B cell (primary cell): ENCODE results near the gene HOXB7. TPM values are rescaled to one million over a fixed set of nuclear protein-coding genes. Genes with fewer than 3 reads are reported as not detected.

ENCODE experiments used
- ATAC-seq: fragments of 200-7000 bp; cut with Tn5 transposase; one replicate; pipeline ENCODE4 v1.10.0; 2021; ENCODE audit warnings: low read depth, mild to moderate bottlenecking, moderate number of reproducible peaks, moderate library complexity
- CTCF ChIA-PET: fragments of 350-600 bp; sonication (Branson Sonifier 250); formaldehyde crosslinking; loops from one replicate; lab custom pipeline; 2021; ENCODE audit warnings: antibody characterized with exemption, inconsistent platforms; lab: Charles Lee
- POLR2A ChIA-PET: fragments of 350-600 bp; sonication (Branson Sonifier 250); formaldehyde crosslinking; loops from one replicate; lab custom pipeline; 2021; ENCODE audit warnings: antibody characterized with exemption; lab: Charles Lee
- DNase-seq: peaks from one replicate; pipeline ENCODE4 v3.0.0; 2013
- H2AFZ ChIP-seq: 2 replicates; pipeline ENCODE4 v1.6.1; 2012; ENCODE audit warnings: mild to moderate bottlenecking, low read depth, low read length; ENCODE audit not compliant: insufficient read depth, poor library complexity, severe bottlenecking
- H3K27ac ChIP-seq, 2 donors: 1 replicate in 1 of 2; 2 replicates in 1 of 2; pipeline ENCODE4 v1.5.1; 2012 to 2013; ENCODE audit warnings: low read length in 2 of 2, mild to moderate bottlenecking in 2 of 2, moderate library complexity in 1 of 2
- H3K27me3 ChIP-seq, 4 experiments: fragments of 200-600 bp in 1 of 4; sonication (generic) in 1 of 4; replicated peaks in 1 of 4; 1 replicate in 2 of 4; 2 replicates in 2 of 4; pipeline versions ENCODE4 v1.6.1 to v1.7.0; 2013 to 2016; ENCODE audit warnings: low read length in 3 of 4, mild to moderate bottlenecking in 2 of 4, mixed read lengths in 1 of 4, moderate library complexity in 1 of 4; ENCODE audit not compliant: insufficient read depth in 4 of 4, control insufficient read depth in 3 of 4; ENCODE audit errors: control extremely low read depth in 1 of 4
- H3K36me3 ChIP-seq, 2 experiments: replicated peaks in 1 of 2; 1 replicate in 1 of 2; 2 replicates in 1 of 2; pipeline versions ENCODE4 v1.6.1 to v1.7.1; 2013; ENCODE audit warnings: low read length in 1 of 2; ENCODE audit not compliant: insufficient read depth in 2 of 2, control insufficient read depth in 1 of 2; ENCODE audit errors: control extremely low read depth in 1 of 2, extremely low read depth in 1 of 2
- H3K4me1 ChIP-seq, 2 donors: fragments of 200-600 bp in 1 of 2; sonication (generic) in 1 of 2; 1 replicate in 1 of 2; 2 replicates in 1 of 2; pipeline versions ENCODE4 v1.5.1 to v1.6.1; 2013 to 2017; ENCODE audit warnings: low read length in 2 of 2; ENCODE audit not compliant: control insufficient read depth in 2 of 2, insufficient read depth in 2 of 2
- H3K4me2 ChIP-seq: replicated peaks from 2 replicates; pipeline ENCODE3; 2012; ENCODE audit warnings: mild to moderate bottlenecking, low read depth, low read length; ENCODE audit not compliant: poor library complexity, severe bottlenecking
- H3K4me3 ChIP-seq, 5 experiments: fragments of 200-600 bp in 1 of 5; sonication (generic) in 1 of 5; 1 replicate in 3 of 5; 2 replicates in 2 of 5; pipeline versions ENCODE4 v1.5.1 to v1.7.0; 2011 to 2016; ENCODE audit warnings: low read length in 4 of 5, mild to moderate bottlenecking in 4 of 5, low read depth in 2 of 5, control low read depth in 1 of 5, moderate library complexity in 1 of 5; ENCODE audit not compliant: insufficient read depth in 1 of 5; ENCODE audit errors: control extremely low read depth in 1 of 5, extremely low read depth in 1 of 5
- H3K79me2 ChIP-seq: fragments of 200-600 bp; sonication (generic); one replicate; pipeline ENCODE4 v1.6.0; 2016; ENCODE audit warnings: low read length; ENCODE audit not compliant: control insufficient read depth, insufficient read depth
- H3K9ac ChIP-seq: fragments of 200-600 bp; sonication (generic); 2 replicates; pipeline ENCODE4 v1.6.1; 2017; ENCODE audit warnings: mild to moderate bottlenecking, low read length, moderate library complexity
- H3K9me3 ChIP-seq, 3 donors: one replicate each; pipeline versions ENCODE4 v1.6.1 to v1.7.1; 2013; ENCODE audit warnings: low read length in 2 of 3; ENCODE audit not compliant: control insufficient read depth in 2 of 3, insufficient read depth in 1 of 3; ENCODE audit errors: control extremely low read depth in 1 of 3
- H4K20me1 ChIP-seq: 2 replicates; pipeline ENCODE4 v1.6.0; 2012; ENCODE audit warnings: mild to moderate bottlenecking, low read length; ENCODE audit not compliant: insufficient read depth, control insufficient read depth, poor library complexity, severe bottlenecking
- H3K27ac Mint-ChIP-seq: one replicate; pipeline ENCODE4 v1.8.0; 2021; ENCODE audit warnings: mixed read lengths
- H3K27me3 Mint-ChIP-seq: one replicate; pipeline ENCODE4 v1.8.0; 2021; ENCODE audit warnings: mixed read lengths
- H3K4me1 Mint-ChIP-seq: one replicate; pipeline ENCODE4 v1.8.0; 2021; ENCODE audit warnings: mixed read lengths
- H3K4me3 Mint-ChIP-seq: one replicate; pipeline ENCODE4 v1.8.0; 2021; ENCODE audit warnings: mixed read lengths
- H3K9me3 Mint-ChIP-seq: one replicate; pipeline ENCODE4 v1.8.0; 2022; ENCODE audit warnings: mixed read lengths; ENCODE audit not compliant: insufficient read depth
- EZH2 ChIP-seq: IDR thresholded peaks from 2 replicates; pipeline ENCODE4 v1.6.1; 2012; ENCODE audit warnings: borderline replicate concordance, low read depth, mild to moderate bottlenecking, moderate library complexity, low read length; ENCODE audit not compliant: insufficient read depth, poor library complexity, severe bottlenecking
- WGBS: methylation state at CpG from one replicate; pipeline ENCODE4 v1.1.5; 2013; ENCODE audit warnings: missing lambda C conversion rate; ENCODE audit not compliant: insufficient coverage; 5-methylcytosine and 5-hydroxymethylcytosine counted together
- intact Hi-C: fragments of 100-400 bp; cut with micrococcal nuclease; formaldehyde crosslinking; loops from one replicate; pipeline ENCODE4 v1.10.0; 2022
- polyA plus RNA-seq: library from polyadenylated mRNA; depleted of rRNA; stranded (reverse); fragments of >200 nt; gene quantifications from 2 replicates; pipeline ENCODE4 v1.2.3, GENCODE V29; 2012
- total RNA-seq, 2 donors: library from RNA; stranded (reverse); fragments of 120-200 nt in 1 of 2; gene quantifications; 1 replicate in 1 of 2; 2 replicates in 1 of 2; pipeline versions ENCODE4 v1.2.3 to v1.2.4, GENCODE V29; 2013 to 2022
- TF ChIP-seq, protein P1 (sequence below): fragments of 200-600 bp; IDR thresholded peaks from one replicate; pipeline ENCODE4 v1.8.0; 2022; ENCODE audit warnings: antibody characterized with exemption, mild to moderate bottlenecking

HOXB7 gene
- total and polyA plus RNA-seq, 2 donors (not counting 1 experiment from before 2014, with no cell fraction given) = 0.25 to 1.3 TPM

DNA sequence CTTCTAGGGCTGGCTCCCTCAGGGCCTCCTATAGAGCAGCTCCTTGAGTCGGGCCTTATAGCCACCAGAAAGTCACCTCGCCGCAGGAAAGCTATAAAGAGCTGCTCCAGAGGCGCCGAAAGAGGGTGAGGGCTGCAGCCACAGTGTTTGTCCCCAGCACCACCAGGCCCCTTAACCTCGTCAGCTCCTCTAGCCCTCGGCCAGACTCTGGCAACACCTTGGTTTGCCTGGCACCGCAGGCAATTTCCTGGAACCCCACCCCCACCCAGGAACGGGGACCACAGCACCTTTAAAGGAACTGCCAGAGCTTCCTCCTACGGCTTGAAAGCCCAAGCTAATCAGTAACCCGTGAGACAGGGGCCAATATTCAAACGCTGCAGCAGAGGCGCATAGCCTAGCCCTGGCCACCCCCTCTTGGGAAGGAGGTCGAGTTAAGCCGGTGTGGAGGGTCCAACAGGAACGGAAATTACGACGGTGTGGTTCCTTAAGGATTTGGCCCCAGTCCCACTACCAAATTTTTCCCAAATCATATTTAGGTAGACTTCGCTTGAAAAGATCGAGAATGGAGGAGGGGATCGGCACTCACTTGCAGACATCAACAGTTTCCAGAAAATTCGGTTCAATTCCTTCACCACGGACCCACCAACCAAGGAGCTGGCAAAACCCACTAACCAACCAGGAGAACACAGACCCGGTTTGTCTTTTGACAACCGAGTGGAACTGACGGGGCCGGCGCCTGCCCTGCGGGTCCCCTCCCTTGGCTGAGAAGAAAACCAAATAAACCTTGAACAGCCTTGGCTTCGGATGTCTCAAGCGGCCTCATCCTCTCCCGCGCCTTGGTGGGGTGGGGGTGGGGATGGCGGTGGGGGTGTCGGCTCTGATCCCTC, 9.0 kb downstream of the HOXB7 start:
- no peak overlapping the region for H2AFZ ChIP-seq
- no peak for TF ChIP-seq EZH2
- TF ChIP-seq, protein P1, sequence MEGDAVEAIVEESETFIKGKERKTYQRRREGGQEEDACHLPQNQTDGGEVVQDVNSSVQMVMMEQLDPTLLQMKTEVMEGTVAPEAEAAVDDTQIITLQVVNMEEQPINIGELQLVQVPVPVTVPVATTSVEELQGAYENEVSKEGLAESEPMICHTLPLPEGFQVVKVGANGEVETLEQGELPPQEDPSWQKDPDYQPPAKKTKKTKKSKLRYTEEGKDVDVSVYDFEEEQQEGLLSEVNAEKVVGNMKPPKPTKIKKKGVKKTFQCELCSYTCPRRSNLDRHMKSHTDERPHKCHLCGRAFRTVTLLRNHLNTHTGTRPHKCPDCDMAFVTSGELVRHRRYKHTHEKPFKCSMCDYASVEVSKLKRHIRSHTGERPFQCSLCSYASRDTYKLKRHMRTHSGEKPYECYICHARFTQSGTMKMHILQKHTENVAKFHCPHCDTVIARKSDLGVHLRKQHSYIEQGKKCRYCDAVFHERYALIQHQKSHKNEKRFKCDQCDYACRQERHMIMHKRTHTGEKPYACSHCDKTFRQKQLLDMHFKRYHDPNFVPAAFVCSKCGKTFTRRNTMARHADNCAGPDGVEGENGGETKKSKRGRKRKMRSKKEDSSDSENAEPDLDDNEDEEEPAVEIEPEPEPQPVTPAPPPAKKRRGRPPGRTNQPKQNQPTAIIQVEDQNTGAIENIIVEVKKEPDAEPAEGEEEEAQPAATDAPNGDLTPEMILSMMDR = no peak
- peaks cover 6% of the 10 kb centered on the region for H4K20me1 ChIP-seq
- Mint-ChIP-seq H3K4me3 (no peak overlapping the region), H3K9me3 (no peaks in the 10 kb centered on the region), H3K27ac (no peak overlapping the region), H3K27me3 (peaks cover 80% of the 10 kb centered on the region), H3K4me1 (peaks cover 25% of the 10 kb centered on the region)
- CTCF ChIA-PET = interaction anchor here (0.6 to 1.7 kb wide), 13 partner anchors 8 to 306 kb away, joined by 3 to 6 read pairs (median 4); no protein-coding TSS in a partner anchor
- intact Hi-C loops = no loop called here
- no peaks in the 10 kb centered on the region for H3K79me2 ChIP-seq
- DNase-seq (no peak), ATAC-seq (no peak)
- H3K9me3 ChIP-seq = peaks cover 0 to 28% (median 0%) of the 10 kb centered on the region in 3 donors
- H3K4me2 ChIP-seq = peak overlapping the region; percentile 63
- POLR2A ChIA-PET = interaction anchor here (0.6 kb wide), 1 partner anchor 385 kb away, joined by 12 read pairs; no protein-coding TSS in a partner anchor
- peaks cover 24 to 31% of the 10 kb centered on the region in 2 donors for H3K4me1 ChIP-seq
- H3K36me3 ChIP-seq = no peaks in the 10 kb centered on the region
- H3K4me3 ChIP-seq = no peak overlapping the region
- H3K27ac ChIP-seq = no peak overlapping the region
- WGBS = 50% methylated on average over 23 of the region's 35 CpGs
- H3K27me3 ChIP-seq = peaks cover under 1 to 98% (median 76%) of the 10 kb centered on the region in 4 experiments
- no peak overlapping the region for H3K9ac ChIP-seq

- ChIA-PET POLR2A (no interaction called here), CTCF (interaction anchor here (0.6 to 1.7 kb wide), 12 partner anchors 9 to 305 kb away, joined by 3 to 6 read pairs (median 4); no protein-coding TSS in a partner anchor)
- Mint-ChIP-seq H3K27ac (no peak overlapping the region), H3K27me3 (peaks cover 81% of the 10 kb centered on the region), H3K9me3 (no peaks in the 10 kb centered on the region), H3K4me1 (peaks cover 31% of the 10 kb centered on the region), H3K4me3 (no peak overlapping the region)
- 83% methylated on average over 3 of the region's 4 CpGs for WGBS
- H3K36me3 ChIP-seq = no peaks in the 10 kb centered on the region
- TF ChIP-seq, protein P1 = no peak
- TF ChIP-seq EZH2 = no peak
- H3K27ac ChIP-seq = no peak overlapping the region
- H4K20me1 ChIP-seq = peaks cover 8% of the 10 kb centered on the region
- no peak overlapping the region for H3K4me3 ChIP-seq
- DNase-seq (no peak), ATAC-seq (no peak)
- H3K9ac ChIP-seq = no peak overlapping the region
- peaks cover 0 to 34% (median 0%) of the 10 kb centered on the region in 3 donors for H3K9me3 ChIP-seq
- peaks cover 0 to 100% (median 75%) of the 10 kb centered on the region in 4 experiments for H3K27me3 ChIP-seq
- no peak overlapping the region for H2AFZ ChIP-seq
- H3K4me2 ChIP-seq = no peak overlapping the region
- intact Hi-C loops = no loop called here
- no peaks in the 10 kb centered on the region for H3K79me2 ChIP-seq
- peaks cover 30 to 37% of the 10 kb centered on the region in 2 donors for H3K4me1 ChIP-seq
Observed at GRCh38 chr17:48601207-48601538, 9.6 kb downstream of the HOXB7 start.
